Upper lobe of left lung (tissue), 6 donors: Measurements from ENCODE around the gene CA6. TPM values are rescaled to one million over a fixed set of nuclear protein-coding genes. Genes with fewer than 3 reads are reported as not detected.
"Not testable (repeated sequence)": the region's sequence is repeated elsewhere in the genome, so short reads cannot be mapped to it uniquely, and the experiment has no call there.

ENCODE experiments used
- ATAC-seq, 2 donors: fragments of 200-7000 bp; cut with Tn5 transposase; one replicate each; pipeline ENCODE4 v1.9.1; 2022; ENCODE audit warnings: mild to moderate bottlenecking in 2 of 2, moderate library complexity in 2 of 2; ENCODE audit not compliant: low FRiP score in 2 of 2
- DNase-seq, 2 donors: peaks; one replicate each; pipeline ENCODE4 v3.0.0-alpha.2; 2019 to 2020
- H3K27ac ChIP-seq, 4 donors: fragments of 200-600 bp; sonication (generic); one replicate each; pipeline ENCODE4 v1.5.1; 2016 to 2019
- H3K27me3 ChIP-seq, 4 donors: fragments of 200-600 bp; sonication (generic); one replicate each; pipeline ENCODE4 v1.5.1; 2017 to 2019
- H3K36me3 ChIP-seq, 4 donors: fragments of 200-600 bp; sonication (generic); one replicate each; pipeline ENCODE4 v1.5.1; 2016 to 2019
- H3K4me1 ChIP-seq, 4 donors: fragments of 200-600 bp; sonication (generic); one replicate each; pipeline ENCODE4 v1.5.1; 2018 to 2019
- H3K4me3 ChIP-seq, 4 donors: fragments of 200-600 bp; sonication (generic); one replicate each; pipeline ENCODE4 v1.5.1; 2017 to 2019; ENCODE audit warnings: mild to moderate bottlenecking in 2 of 4, moderate library complexity in 1 of 4
- H3K9me3 ChIP-seq, 4 donors: fragments of 200-600 bp; sonication (generic); one replicate each; pipeline ENCODE4 v1.5.1; 2018 to 2019
- CTCF ChIP-seq, 6 experiments: fragments of 450-650 bp in 4 of 6; fragments of 200-600 bp in 2 of 6; sonication (generic) in 2 of 6; IDR thresholded peaks; one replicate each; pipeline ENCODE4 v1.5.1; 2016 to 2019; ENCODE audit warnings: antibody characterized with exemption in 6 of 6
- EP300 ChIP-seq, 4 donors: sonication (generic); formaldehyde crosslinking; IDR thresholded peaks; one replicate each; pipeline ENCODE4 v1.5.1; 2017; ENCODE audit warnings: antibody characterized with exemption in 4 of 4, control low read depth in 2 of 4
- POLR2A ChIP-seq, 4 donors: fragments of 450-650 bp; IDR thresholded peaks; one replicate each; pipeline ENCODE4 v1.5.1; 2016 to 2017; ENCODE audit warnings: antibody characterized with exemption in 4 of 4, mild to moderate bottlenecking in 2 of 4
- POLR2AphosphoS5 ChIP-seq, 2 donors: sonication (generic); formaldehyde crosslinking; IDR thresholded peaks; one replicate each; pipeline ENCODE4 v1.5.1; 2017; ENCODE audit warnings: antibody characterized with exemption in 2 of 2
- WGBS, 2 donors: methylation state at CpG; one replicate each; pipeline ENCODE4 v1.1.5; 2017 to 2018; 5-methylcytosine and 5-hydroxymethylcytosine counted together
- total RNA-seq, 6 donors: library from RNA; depleted of rRNA in 4 of 6; stranded (reverse); fragments of >200 nt in 4 of 6; gene quantifications; one replicate each; pipeline versions ENCODE4 v1.1.0 to v1.2.1, GENCODE V29; 2016 to 2021
- donor health status: DM: no; HTN: no; CAD: no; lungs with moderate emphysema.
- donor health status: DM: no; HTN: yes; CAD: no; lungs with severe emphysema.

CA6 gene
- not detected for total RNA-seq

GRCh38 chr1:8945568-8945967, at the start of gene CA6:
CA6 (plus strand) TSS chr1:8945868; CDS start chr1:8945887, 19 bp downstream.
- ATAC-seq, result no peak
- Histone ChIP-seq H3K36me3 (no peaks in the 10 kb centered on the region), H3K4me1 (peaks cover 0 to 3% (median 0%) of the 10 kb centered on the region in 4 donors), H3K27me3 (no peaks in the 10 kb centered on the region), H3K4me3 (no peak within 1 kb of the TSS), H3K27ac (no peak within 1 kb of the TSS), H3K9me3 (no peaks in the 10 kb centered on the region)
- 91 to 96% methylated on average over 8 of the region's 8 CpGs for WGBS, 2 donors
- no peak for DNase-seq
- TF ChIP-seq CTCF (IDR thresholded peaks at IDR 0.05), result no peak
- TF ChIP-seq POLR2A (IDR thresholded peaks at IDR 0.05), result no peak
- TF ChIP-seq EP300 (IDR thresholded peaks at IDR 0.05), result no peak
- no peak for TF ChIP-seq POLR2AphosphoS5 (IDR thresholded peaks at IDR 0.05)

GRCh38 chr1:8896775-8897174, 48.9 kb upstream of the CA6 start:
- not testable (repeated sequence) for H3K4me1 ChIP-seq, H3K4me3 ChIP-seq, H3K9me3 ChIP-seq, H3K27me3 ChIP-seq, H3K36me3 ChIP-seq, ATAC-seq, H3K27ac ChIP-seq, DNase-seq
- WGBS, 2 donors, result 67 to 71% methylated on average over 3 of the region's 3 CpGs

- not testable (repeated sequence) for ATAC-seq, H3K4me3 ChIP-seq, DNase-seq, H3K27me3 ChIP-seq, H3K36me3 ChIP-seq, H3K4me1 ChIP-seq, H3K9me3 ChIP-seq
- H3K27ac ChIP-seq, result peak overlapping the region in 1 of 4 donors; percentile 2
- WGBS, 2 donors, result 79 to 80% methylated on average over 4 of the region's 4 CpGs
Measured at GRCh38 chr1:8897505-8897904, 48.2 kb upstream of the CA6 start.

- 78 to 87% methylated on average over 5 of the region's 5 CpGs for WGBS, 2 donors
- not testable (repeated sequence) for H3K27me3 ChIP-seq, H3K9me3 ChIP-seq, ATAC-seq, H3K4me3 ChIP-seq, DNase-seq, H3K4me1 ChIP-seq, H3K36me3 ChIP-seq, H3K27ac ChIP-seq
Measured at GRCh38 chr1:8898418-8898817, 47.2 kb upstream of the CA6 start.

- TF ChIP-seq EP300 (IDR thresholded peaks at IDR 0.05) (no peak), POLR2A (IDR thresholded peaks at IDR 0.05) (no peak), POLR2AphosphoS5 (IDR thresholded peaks at IDR 0.05) (no peak), CTCF (IDR thresholded peaks at IDR 0.05) (no peak)
- 91 to 98% methylated on average over 7 of the region's 7 CpGs for WGBS, 2 donors
- Histone ChIP-seq H3K9me3 (no peaks in the 10 kb centered on the region), H3K4me1 (peaks cover 5 to 7% (median 6%) of the 10 kb centered on the region in 4 donors), H3K27ac (no peak overlapping the region), H3K27me3 (no peaks in the 10 kb centered on the region), H3K4me3 (no peak overlapping the region), H3K36me3 (no peaks in the 10 kb centered on the region)
- ATAC-seq (no peak), DNase-seq (no peak)
Measured at GRCh38 chr1:8899046-8899445, 46.6 kb upstream of the CA6 start.

GRCh38 chr1:8900684-8901083, 45.0 kb upstream of the CA6 start:
- H3K4me3 ChIP-seq, H3K36me3 ChIP-seq, H3K27ac ChIP-seq, H3K27me3 ChIP-seq, DNase-seq, H3K9me3 ChIP-seq, ATAC-seq: not testable (repeated sequence)
- peaks cover 11 to 14% (median 13%) of the 10 kb centered on the region in 4 donors for H3K4me1 ChIP-seq
- WGBS, 2 donors, result 77 to 80% methylated on average over 4 of the region's 4 CpGs

- Histone ChIP-seq H3K9me3 (no peaks in the 10 kb centered on the region), H3K4me3 (no peak overlapping the region), H3K27ac (no peak overlapping the region), H3K36me3 (no peaks in the 10 kb centered on the region), H3K27me3 (no peaks in the 10 kb centered on the region), H3K4me1 (peaks cover 11 to 17% (median 13%) of the 10 kb centered on the region in 4 donors)
- ATAC-seq (no peak), DNase-seq (no peak)
- TF ChIP-seq POLR2A (IDR thresholded peaks at IDR 0.05) (no peak), EP300 (IDR thresholded peaks at IDR 0.05) (no peak), POLR2AphosphoS5 (IDR thresholded peaks at IDR 0.05) (no peak), CTCF (IDR thresholded peaks at IDR 0.05) (no peak)
- WGBS, 2 donors, result 69 to 85% methylated on average over 5 of the region's 5 CpGs
Measured at GRCh38 chr1:8902765-8903164, 42.9 kb upstream of the CA6 start.
